ENCODE results near the gene SVBP. TPM values are rescaled to one million over a fixed set of nuclear protein-coding genes. Genes with fewer than 3 reads are reported as not detected.

Gene SVBP
- total RNA-seq, 3 donors from 2014 or later (not counting 1 experiment from before 2014, with no cell fraction given): 13.8 to 16.1 (median 15.2) TPM

GRCh38 chr1:42833981-42834380, 16.8 kb upstream of the SVBP start:
- 82% methylated on average over 4 of the region's 4 CpGs for WGBS (ENCODE audit: insufficient coverage)
- no peaks in the 10 kb centered on the region for H3K27me3 Mint-ChIP-seq (ENCODE audit: low read depth in 2 of 2)
- intact Hi-C loops (cut with micrococcal nuclease): no loop called here
- TF ChIP-seq CTCF (IDR thresholded peaks at IDR 0.05): no peak
- no peak overlapping the region for H3K27ac Mint-ChIP-seq
- H3K4me1 Mint-ChIP-seq: no peaks in the 10 kb centered on the region
- H3K36me3 ChIP-seq (ENCODE audit: control insufficient read depth, insufficient read depth, low read length): no peaks in the 10 kb centered on the region
- ATAC-seq: no peak
- H3K27me3 ChIP-seq (ENCODE audit: control insufficient read depth, insufficient read depth, low read length): no peaks in the 10 kb centered on the region
- no peaks in the 10 kb centered on the region for H3K36me3 Mint-ChIP-seq
- H3K9me3 Mint-ChIP-seq: no peaks in the 10 kb centered on the region
- H3K9me3 ChIP-seq (ENCODE audit: control insufficient read depth, insufficient read depth, low read length): no peaks in the 10 kb centered on the region
- H3K27ac ChIP-seq (ENCODE audit: low read length): no peak overlapping the region
- DNase-seq: no peak
- H3K4me3 Mint-ChIP-seq: no peak overlapping the region
- no peak overlapping the region for H3K4me3 ChIP-seq (ENCODE audit: low read length)
- no peaks in the 10 kb centered on the region for H3K4me1 ChIP-seq (ENCODE audit: control insufficient read depth, insufficient read depth, low read length)

GRCh38 chr1:42832641-42833240, 15.5 kb upstream of the SVBP start:
- Histone ChIP-seq H3K36me3 (ENCODE audit: control insufficient read depth, insufficient read depth, low read length) (no peaks in the 10 kb centered on the region), H3K27ac (ENCODE audit: low read length) (no peak overlapping the region), H3K9me3 (ENCODE audit: control insufficient read depth, insufficient read depth, low read length) (no peaks in the 10 kb centered on the region), H3K4me3 (ENCODE audit: low read length) (no peak overlapping the region), H3K4me1 (ENCODE audit: control insufficient read depth, insufficient read depth, low read length) (no peaks in the 10 kb centered on the region), H3K27me3 (ENCODE audit: control insufficient read depth, insufficient read depth, low read length) (no peaks in the 10 kb centered on the region)
- H3K9me3 Mint-ChIP-seq: no peaks in the 10 kb centered on the region
- DNase-seq (no peak), ATAC-seq (no peak)
- H3K36me3 Mint-ChIP-seq: no peaks in the 10 kb centered on the region
- intact Hi-C loops (cut with micrococcal nuclease): no loop called here
- no peak overlapping the region for H3K27ac Mint-ChIP-seq
- H3K27me3 Mint-ChIP-seq (ENCODE audit: low read depth in 2 of 2): no peaks in the 10 kb centered on the region
- no peak for TF ChIP-seq CTCF (IDR thresholded peaks at IDR 0.05)
- 94% methylated on average over 2 of the region's 3 CpGs for WGBS (ENCODE audit: insufficient coverage)
- no peak overlapping the region for H3K4me3 Mint-ChIP-seq
- no peaks in the 10 kb centered on the region for H3K4me1 Mint-ChIP-seq

GRCh38 chr1:42831273-42831672, 14.1 kb upstream of the SVBP start:
- H3K27me3 Mint-ChIP-seq (ENCODE audit: low read depth in 2 of 2): no peaks in the 10 kb centered on the region

More at GRCh38 chr1:42831273-42831672, 14.1 kb upstream of the SVBP start:
- Histone ChIP-seq H3K36me3 (ENCODE audit: control insufficient read depth, insufficient read depth, low read length) (no peaks in the 10 kb centered on the region), H3K27me3 (ENCODE audit: control insufficient read depth, insufficient read depth, low read length) (no peaks in the 10 kb centered on the region), H3K9me3 (ENCODE audit: control insufficient read depth, insufficient read depth, low read length) (no peaks in the 10 kb centered on the region), H3K4me3 (ENCODE audit: low read length) (no peak overlapping the region), H3K4me1 (ENCODE audit: control insufficient read depth, insufficient read depth, low read length) (no peaks in the 10 kb centered on the region), H3K27ac (ENCODE audit: low read length) (no peak overlapping the region)
- Mint-ChIP-seq H3K9me3 (no peaks in the 10 kb centered on the region), H3K4me3 (no peak overlapping the region), H3K4me1 (no peaks in the 10 kb centered on the region), H3K27ac (no peak overlapping the region), H3K36me3 (no peaks in the 10 kb centered on the region)
- ATAC-seq: no peak
- no peak for TF ChIP-seq CTCF (IDR thresholded peaks at IDR 0.05)
- intact Hi-C loops (cut with micrococcal nuclease): no loop called here
- no peak for DNase-seq

All from natural killer cell (primary cell).